ENCODE data around the gene NPRL2.

Gene NPRL2

GRCh38 chr3:50347187-50347813 lies 3.3 kb downstream of the NPRL2 start:
- DNase-seq = peak; percentile 89

- peak; percentile 79 for DNase-seq
Measured at GRCh38 chr3:50345586-50346234, 4.9 kb downstream of the NPRL2 start, which contains the start of gene ZMYND10. Gene ZMYND10, minus strand, starts transcription at chr3:50345732. Its CDS starts 153 bp downstream, at chr3:50345579.

GRCh38 chr3:50345008-50345407 lies 5.6 kb downstream of the NPRL2 start:
- DNase-seq = no peak

- no peak for DNase-seq
Measured at GRCh38 chr3:50342813-50343633, 7.6 kb downstream of the NPRL2 start.

GRCh38 chr3:50341996-50342650 lies 8.5 kb downstream of the NPRL2 start:
- no peak for DNase-seq

GRCh38 chr3:50341537-50341936 lies 9.0 kb downstream of the NPRL2 start:
- DNase-seq = no peak

GRCh38 chr3:50340448-50341329 lies 9.9 kb downstream of the NPRL2 start, which contains the start of gene RASSF1:
Gene RASSF1, minus strand, starts transcription at chr3:50340836. Its CDS starts 31 bp downstream, at chr3:50340805.
- DNase-seq = peak; percentile 80

GRCh38 chr3:50340147-50340447 lies 10.5 kb downstream of the NPRL2 start:
- no peak for DNase-seq

GRCh38 chr3:50339485-50340146 lies 11.0 kb downstream of the NPRL2 start:
- no peak for DNase-seq

- no peak for DNase-seq
Measured at GRCh38 chr3:50338965-50339364, 11.6 kb downstream of the NPRL2 start.

GRCh38 chr3:50337175-50337861 lies 13.3 kb downstream of the NPRL2 start:
- peak; percentile 96 for DNase-seq

GRCh38 chr3:50336452-50337174 lies 14.0 kb downstream of the NPRL2 start:
- DNase-seq = no peak

GRCh38 chr3:50334339-50335075 lies 16.1 kb downstream of the NPRL2 start:
- no peak for DNase-seq

- DNase-seq = peak; percentile 40
Measured at GRCh38 chr3:50333744-50334328, 16.7 kb downstream of the NPRL2 start.

- no peak for DNase-seq
Measured at GRCh38 chr3:50331364-50331907, 19.1 kb downstream of the NPRL2 start.

- DNase-seq = no peak
Measured at GRCh38 chr3:50330330-50330729, 20.2 kb downstream of the NPRL2 start.

GRCh38 chr3:50327943-50328691 lies 22.5 kb downstream of the NPRL2 start, which contains the start of gene TUSC2:
Gene TUSC2, minus strand, starts transcription at chr3:50328223. Its CDS starts 124 bp downstream, at chr3:50328099.
- peak; percentile 95 for DNase-seq

- DNase-seq = no peak
Measured at GRCh38 chr3:50327129-50327528, 23.4 kb downstream of the NPRL2 start.
